AG04450 (cell line): Measurements from ENCODE around the gene LEMD2. TPM values are rescaled to one million over a fixed set of nuclear protein-coding genes. Genes with fewer than 3 reads are reported as not detected.

Experiments used
- CTCF ChIA-PET: fragments of 300-600, 350-600 bp; formaldehyde crosslinking; extraction: SDS; loops from one replicate; lab custom pipeline; 2022; ENCODE audit warnings: antibody characterized with exemption, inconsistent platforms; lab: Charles Lee
- POLR2A ChIA-PET: fragments of 350-600 bp; formaldehyde crosslinking; extraction: SDS; loops from one replicate; lab custom pipeline; 2021; ENCODE audit warnings: antibody characterized with exemption, inconsistent platforms; lab: Yijun Ruan, JAX
- DNase-seq: peaks from one replicate; pipeline ENCODE4 v3.0.0-alpha.2; 2011; ENCODE audit warnings: low read depth, low spot score
- H3K27ac ChIP-seq: one replicate; pipeline ENCODE4 v1.5.1; 2012; ENCODE audit warnings: low read depth, low read length, control low read depth
- H3K27me3 ChIP-seq: one replicate; pipeline ENCODE4 v1.6.0; 2012; ENCODE audit warnings: low read length; ENCODE audit not compliant: control insufficient read depth, insufficient read depth
- H3K4me3 ChIP-seq: 2 replicates; pipeline ENCODE4 v1.5.1; 2011; ENCODE audit warnings: mild to moderate bottlenecking, low read depth, low read length, control low read depth
- H3K9me3 ChIP-seq: 2 replicates; pipeline ENCODE4 v1.5.1; 2012; ENCODE audit warnings: low read length; ENCODE audit not compliant: control insufficient read depth, insufficient read depth
- CTCF ChIP-seq: IDR thresholded peaks from 2 replicates; pipeline ENCODE4 v1.5.1; 2011; ENCODE audit warnings: low read depth, low read length, control low read depth, inconsistent platforms
- polyA plus RNA-seq: library from polyadenylated mRNA; depleted of rRNA; stranded (reverse); fragments of >200 nt; gene quantifications from 2 replicates; pipeline ENCODE4 v1.2.3, GENCODE V29; 2011

Gene LEMD2
- polyA plus RNA-seq, 1 experiment = 47.4 TPM

- POLR2A ChIA-PET = no interaction called here
- Histone ChIP-seq H3K9me3 (no peaks in the 10 kb centered on the region; the same call in 1 of the 2 replicates), H3K27ac (peak overlapping the region; percentile 31), H3K4me3 (no peak overlapping the region), H3K27me3 (peaks cover 31% of the 10 kb centered on the region)
- no peak for DNase-seq
- CTCF ChIA-PET = no interaction called here
- TF ChIP-seq CTCF = no peak
Observed at GRCh38 chr6:33827546-33828451, 38.9 kb upstream of the LEMD2 start.

- DNase-seq = no peak
- ChIA-PET POLR2A (no interaction called here), CTCF (no interaction called here)
- H3K9me3 ChIP-seq = no peaks in the 10 kb centered on the region; the same call in 1 of the 2 replicates
- H3K27me3 ChIP-seq = peaks cover 37% of the 10 kb centered on the region
- no peak for TF ChIP-seq CTCF
- H3K27ac ChIP-seq = no peak overlapping the region
- no peak overlapping the region for H3K4me3 ChIP-seq
Observed at GRCh38 chr6:33826537-33826936, 37.6 kb upstream of the LEMD2 start.

GRCh38 chr6:33824461-33825154 is 35.7 kb upstream of the LEMD2 start:
- DNase-seq = no peak
- H3K27ac ChIP-seq = no peak overlapping the region
- H3K27me3 ChIP-seq = peaks cover 29% of the 10 kb centered on the region
- TF ChIP-seq CTCF = no peak
- H3K9me3 ChIP-seq = no peaks in the 10 kb centered on the region; the same call in 1 of the 2 replicates
- no peak overlapping the region for H3K4me3 ChIP-seq
- ChIA-PET POLR2A (no interaction called here), CTCF (interaction anchor here (0.6 to 1.9 kb wide), 4 partner anchors 14 to 231 kb away, joined by 3 to 6 read pairs (median 4); partner anchors contain the start of gene UQCC2)

GRCh38 chr6:33823806-33824205 is 34.9 kb upstream of the LEMD2 start:
- Histone ChIP-seq H3K27ac (no peak overlapping the region), H3K9me3 (no peaks in the 10 kb centered on the region; the same call in 1 of the 2 replicates), H3K27me3 (peaks cover 33% of the 10 kb centered on the region), H3K4me3 (no peak overlapping the region)
- no peak for TF ChIP-seq CTCF
- DNase-seq = no peak
- CTCF ChIA-PET = interaction anchor here (1.0 to 1.9 kb wide), 2 partner anchors 15 to 231 kb away, joined by 3 to 6 read pairs; no protein-coding TSS in a partner anchor
- POLR2A ChIA-PET = no interaction called here
